ENCODE measurements around the gene PCSK5.
A peak's percentile ranks its signal among the peaks of the same experiment; 100 is the strongest.

PCSK5 gene

DNA sequence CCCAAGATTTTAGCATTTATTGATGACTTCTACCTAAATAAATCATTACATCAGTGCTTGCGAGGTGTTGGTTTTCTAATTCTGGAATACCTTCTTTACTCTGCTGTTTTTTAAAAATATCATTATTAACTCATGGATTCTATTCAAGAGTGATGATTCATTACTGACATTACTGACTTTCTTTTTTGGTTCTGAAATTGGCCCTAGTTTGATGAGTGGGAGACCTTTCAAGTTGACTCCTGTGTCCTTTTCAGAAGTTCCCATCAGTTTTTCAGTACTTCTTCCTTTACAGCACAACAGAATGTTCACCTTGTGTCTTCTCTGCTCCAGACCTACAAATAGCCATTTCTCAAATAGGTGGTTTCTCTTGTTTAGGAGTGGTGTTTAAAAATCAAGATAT, 114.1 kb downstream of the PCSK5 start:
- DNase-seq (ENCODE audit: low read depth in 2 of 2) = no peak

DNA sequence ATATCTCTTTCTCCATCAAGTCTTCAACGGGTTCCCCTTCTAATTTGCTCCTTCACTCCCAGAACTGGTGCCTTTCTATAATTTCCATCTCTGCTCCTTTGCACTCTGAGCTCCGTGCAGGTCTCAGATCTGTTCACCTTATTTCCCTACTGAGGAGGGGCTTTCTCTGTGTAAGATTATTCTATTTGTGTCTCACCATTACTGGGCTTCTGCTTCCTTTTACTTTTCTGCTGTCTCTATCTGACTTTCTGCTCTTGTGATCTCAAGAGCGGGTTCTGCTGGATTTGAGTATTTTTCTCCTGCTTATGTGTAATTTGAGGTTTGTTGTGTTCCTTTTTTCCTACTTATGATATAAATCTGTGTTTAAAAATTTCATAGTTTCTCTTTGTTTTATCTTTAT, 117.5 kb downstream of the PCSK5 start:
- no peak for DNase-seq (ENCODE audit: low read depth in 2 of 2)

DNA sequence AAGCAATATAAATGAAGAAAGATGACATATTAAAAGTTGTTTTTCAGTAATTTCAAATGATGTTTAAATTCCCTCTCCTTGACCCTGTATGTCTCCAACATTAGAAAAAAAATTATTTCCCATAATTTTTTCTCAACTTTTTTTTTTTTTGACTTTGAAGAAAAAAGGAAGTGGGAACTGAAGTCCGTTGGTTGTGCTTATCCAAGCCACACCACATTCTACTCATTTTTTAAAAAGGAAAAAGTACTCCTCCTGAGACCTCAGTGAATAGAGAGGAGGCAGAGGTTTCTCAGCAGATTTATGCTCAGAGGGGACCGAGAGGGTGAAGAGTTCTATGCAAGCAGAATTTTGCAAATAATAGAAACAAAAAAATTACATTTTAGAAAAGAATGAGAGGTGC, 123.3 kb downstream of the PCSK5 start:
- DNase-seq (ENCODE audit: low read depth in 2 of 2) = no peak

DNA sequence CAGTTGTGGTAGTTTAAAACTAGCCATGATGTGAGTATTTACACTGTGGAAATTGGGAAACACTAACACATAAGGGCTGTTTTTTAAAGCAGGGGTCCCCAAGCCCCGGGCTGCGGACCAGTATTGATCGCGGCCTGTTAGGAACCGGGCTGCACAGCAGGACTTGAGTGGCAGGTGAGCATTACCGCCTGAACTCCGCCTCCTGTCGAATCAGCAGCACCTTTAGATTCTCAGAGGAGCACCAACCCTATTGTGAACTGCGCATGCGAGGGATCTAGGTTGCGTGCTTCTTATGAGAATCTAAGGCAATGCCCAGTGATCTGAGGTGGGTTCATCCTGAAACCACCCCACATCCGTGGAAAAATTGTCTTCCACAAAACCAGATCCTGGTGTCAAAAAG, 127.8 kb downstream of the PCSK5 start:
- no peak for DNase-seq (ENCODE audit: low read depth in 2 of 2)

DNA sequence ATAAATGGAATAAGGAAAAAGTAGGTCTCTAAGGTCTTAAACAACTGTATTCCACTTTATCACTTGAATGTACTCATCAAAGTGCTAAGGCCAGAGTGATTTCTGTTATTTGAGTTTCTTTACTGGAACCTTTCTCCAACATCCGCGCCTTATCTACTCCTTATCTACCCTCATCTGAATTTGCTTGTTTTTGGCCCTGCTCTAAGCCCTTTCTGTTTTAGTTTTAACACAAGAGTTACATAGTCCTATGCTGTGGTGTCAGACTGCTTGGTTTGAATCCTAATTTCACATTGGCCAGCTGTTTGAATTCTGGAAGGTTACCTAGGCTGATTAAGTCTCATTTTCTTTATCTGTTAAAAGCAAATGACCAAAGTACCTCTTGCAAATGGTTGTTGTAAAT, 128.3 kb downstream of the PCSK5 start:
- DNase-seq (ENCODE audit: low read depth in 2 of 2) = no peak

DNA sequence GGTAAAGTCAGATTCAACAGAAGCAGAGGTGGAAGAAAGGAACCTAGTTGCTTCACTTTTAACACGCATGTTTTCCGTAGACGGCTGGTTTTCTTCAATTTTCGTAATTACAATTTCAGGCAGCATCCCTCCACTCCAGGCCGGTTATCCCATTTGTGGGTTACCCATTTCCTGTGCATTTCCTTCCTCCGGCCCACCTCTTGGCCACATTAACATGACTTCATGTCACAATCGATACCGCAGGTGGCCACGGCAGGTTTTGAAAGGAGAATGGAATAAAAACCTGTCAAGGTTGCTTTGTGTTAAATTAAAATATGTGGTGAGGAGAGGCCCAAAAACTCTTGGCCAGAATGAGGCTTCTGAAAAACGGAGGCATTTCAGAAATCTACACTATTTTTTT, 130.2 kb downstream of the PCSK5 start:
- no peak for DNase-seq (ENCODE audit: low read depth in 2 of 2)

DNA sequence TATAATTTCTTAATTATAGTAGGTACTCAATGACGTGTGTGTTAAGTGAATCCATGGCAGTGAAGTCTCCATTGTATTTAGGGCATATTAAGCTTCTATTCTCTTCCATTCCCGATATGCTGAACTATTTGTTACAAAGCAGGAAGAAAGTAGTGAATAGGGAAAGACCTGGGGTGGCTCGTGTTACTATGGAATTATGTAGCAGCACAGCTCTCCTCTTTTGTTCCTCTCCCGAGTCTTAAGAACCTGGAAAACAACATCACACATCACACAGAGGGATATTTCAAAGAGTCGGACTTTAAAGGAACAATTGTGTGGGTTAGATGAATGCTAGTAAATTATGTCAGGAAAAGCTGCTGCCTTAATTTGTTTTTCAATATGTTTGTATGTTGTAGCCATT, 131.8 kb downstream of the PCSK5 start:
- no peak for DNase-seq (ENCODE audit: low read depth in 2 of 2)

DNA sequence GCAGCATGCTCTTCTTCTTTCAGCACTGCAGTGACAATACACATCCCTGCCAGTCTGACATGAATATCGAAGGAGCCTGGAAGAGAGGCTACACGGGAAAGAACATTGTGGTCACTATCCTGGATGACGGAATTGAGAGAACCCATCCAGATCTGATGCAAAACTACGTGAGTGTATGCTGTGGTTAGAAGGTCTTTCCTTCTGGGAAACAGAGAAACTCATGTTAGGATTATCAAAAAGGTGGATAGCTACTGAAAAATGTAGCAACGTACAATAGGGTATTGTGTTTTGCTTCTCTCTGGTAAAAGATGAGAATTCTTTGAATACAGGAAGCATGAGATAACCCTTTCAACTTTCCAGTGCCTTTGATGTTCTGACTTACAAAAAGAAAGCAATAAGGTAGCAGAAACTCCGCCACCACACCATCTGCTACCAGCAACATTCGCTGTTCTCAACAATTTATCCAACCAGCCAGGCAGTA, 133.3 kb downstream of the PCSK5 start:
- no peak for DNase-seq (ENCODE audit: low read depth in 2 of 2)

DNA sequence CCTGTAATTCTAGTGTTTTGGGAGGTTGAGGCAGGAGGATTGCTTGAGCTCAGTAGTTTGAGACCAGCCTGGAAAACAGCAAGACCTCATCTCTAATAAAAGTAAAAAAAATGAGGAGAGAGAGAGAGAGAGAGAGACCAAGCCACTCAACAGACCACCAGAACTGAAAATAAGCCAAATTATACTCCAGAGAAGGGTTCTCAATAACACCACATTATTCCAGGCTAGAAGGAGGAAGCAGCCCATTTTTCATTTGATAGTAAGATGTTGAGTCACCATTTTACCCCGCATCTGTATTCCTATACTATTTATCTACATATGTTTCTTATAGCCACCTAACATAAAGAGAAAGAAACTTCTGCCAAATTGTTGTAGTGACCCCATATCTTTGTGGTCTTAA, 134.8 kb downstream of the PCSK5 start:
- DNase-seq (ENCODE audit: low read depth in 2 of 2) = no peak

DNA sequence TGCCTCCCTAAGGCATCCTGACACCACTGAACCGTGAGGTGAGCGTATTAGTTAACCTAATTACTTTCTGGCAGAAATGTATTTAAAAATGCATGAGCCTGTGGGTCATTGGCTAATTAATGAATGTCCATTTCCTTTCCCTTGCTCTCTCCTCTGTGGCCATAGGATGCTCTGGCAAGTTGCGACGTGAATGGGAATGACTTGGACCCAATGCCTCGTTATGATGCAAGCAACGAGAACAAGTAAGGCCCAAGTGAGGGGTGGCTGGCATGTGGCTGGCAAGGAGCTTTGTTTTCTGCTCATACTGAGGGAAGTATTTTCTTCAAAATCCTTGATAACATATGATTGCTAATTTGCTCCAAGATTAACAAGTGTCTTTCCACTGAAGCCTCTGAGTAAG, 136.3 kb downstream of the PCSK5 start:
- DNase-seq (ENCODE audit: low read depth in 2 of 2) = no peak

DNA sequence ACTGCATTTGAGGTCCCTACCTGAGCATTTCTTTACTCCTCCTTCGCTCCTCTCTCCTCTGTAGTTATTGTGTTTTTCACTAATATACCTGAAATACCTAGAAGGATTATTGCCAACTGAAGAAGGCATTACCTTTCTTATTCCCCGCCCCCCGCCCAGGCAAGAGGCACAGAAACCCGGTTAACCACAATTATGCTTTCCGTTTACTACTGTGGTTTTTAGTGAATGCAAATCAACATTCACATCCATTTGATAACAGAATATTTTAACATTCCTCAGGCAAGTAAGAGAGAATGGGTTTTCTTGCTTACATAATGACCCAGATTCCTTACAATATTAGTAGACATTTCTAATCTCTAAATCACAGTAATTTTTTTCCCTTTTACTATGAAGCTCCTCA, 136.9 kb downstream of the PCSK5 start:
- DNase-seq (ENCODE audit: low read depth in 2 of 2) = no peak

DNA sequence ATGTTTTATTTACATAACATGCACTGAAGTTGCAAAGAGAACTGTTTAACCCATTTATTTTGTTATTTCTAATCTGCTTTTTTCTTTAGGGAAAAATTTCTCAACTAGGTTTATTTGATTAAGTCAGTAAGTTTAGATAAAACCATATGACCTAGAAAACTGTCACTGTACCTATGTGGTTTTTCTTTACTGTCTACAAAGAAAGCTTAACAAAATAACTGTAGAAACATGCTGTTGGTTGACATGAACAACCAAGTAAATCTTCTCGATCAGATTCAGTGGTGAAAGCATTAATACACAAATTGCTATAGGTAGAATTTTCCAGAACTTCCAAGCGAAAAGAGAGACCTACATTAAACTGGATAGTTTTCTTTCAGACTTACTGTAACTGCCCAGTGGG, 137.4 kb downstream of the PCSK5 start:
- no peak for DNase-seq (ENCODE audit: low read depth in 2 of 2)

DNA sequence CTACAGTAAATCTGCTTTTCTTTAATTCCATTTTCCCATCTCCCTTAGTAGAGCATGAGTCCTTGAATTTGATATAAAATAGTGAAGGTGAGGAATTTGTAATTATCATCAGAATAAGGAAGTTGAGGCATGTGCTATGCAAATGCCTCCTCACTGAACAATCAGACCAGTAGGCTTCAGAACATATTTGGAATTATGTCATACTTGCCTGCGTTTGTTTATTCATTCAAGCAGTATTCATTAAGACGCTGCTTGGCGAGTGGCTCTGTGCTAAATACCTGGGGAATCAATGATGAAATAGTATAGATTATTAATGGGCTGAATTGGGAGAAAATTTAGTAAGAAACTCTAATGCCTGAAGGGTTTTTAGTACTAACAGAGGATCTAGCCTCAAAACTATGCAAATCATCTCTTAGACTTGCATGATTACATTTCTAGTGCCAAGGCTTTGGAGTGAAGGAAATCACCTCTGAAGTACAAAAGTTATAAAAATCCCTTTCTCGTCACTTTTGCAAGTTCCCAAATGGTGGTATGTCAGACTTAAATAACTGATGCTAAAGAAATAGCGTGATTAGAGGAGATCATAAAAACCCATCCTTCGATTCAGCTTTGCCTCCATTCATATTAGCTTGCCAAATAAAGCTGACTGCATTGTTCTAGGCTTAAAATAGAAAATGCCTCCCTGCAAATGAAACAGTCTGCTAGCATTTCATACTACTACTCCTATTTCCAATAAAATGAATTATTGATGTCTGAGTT, 141.7 kb downstream of the PCSK5 start:
- DNase-seq (ENCODE audit: low read depth in 2 of 2) = no peak

DNA sequence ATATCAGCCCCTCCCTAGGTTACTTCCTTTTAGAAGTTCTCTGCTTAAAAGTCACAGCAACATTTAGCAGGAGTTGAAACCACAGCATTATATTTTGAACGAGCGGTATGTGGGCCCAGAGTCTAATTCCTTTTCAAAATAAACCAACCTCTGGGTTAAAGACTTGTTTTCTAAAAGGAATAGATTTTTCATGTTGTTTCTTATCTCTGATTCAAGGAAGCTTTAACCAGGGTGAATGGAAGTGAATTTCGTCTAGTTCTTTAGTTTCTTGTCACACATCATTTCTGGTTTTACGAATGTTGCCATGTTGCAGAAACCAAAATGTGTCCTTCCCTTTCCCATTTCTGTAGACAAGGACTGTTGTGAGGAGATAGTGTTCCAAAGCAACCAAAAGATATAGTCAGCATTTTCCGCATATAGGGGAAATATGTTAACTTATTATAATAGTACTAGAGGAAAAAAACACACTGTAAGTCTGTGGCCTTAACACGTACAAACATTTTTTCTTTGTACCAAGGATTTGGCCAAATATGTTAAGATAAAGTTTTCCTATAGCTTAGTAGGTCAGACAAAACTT, 142.4 kb downstream of the PCSK5 start:
- DNase-seq (ENCODE audit: low read depth in 2 of 2) = no peak

DNA sequence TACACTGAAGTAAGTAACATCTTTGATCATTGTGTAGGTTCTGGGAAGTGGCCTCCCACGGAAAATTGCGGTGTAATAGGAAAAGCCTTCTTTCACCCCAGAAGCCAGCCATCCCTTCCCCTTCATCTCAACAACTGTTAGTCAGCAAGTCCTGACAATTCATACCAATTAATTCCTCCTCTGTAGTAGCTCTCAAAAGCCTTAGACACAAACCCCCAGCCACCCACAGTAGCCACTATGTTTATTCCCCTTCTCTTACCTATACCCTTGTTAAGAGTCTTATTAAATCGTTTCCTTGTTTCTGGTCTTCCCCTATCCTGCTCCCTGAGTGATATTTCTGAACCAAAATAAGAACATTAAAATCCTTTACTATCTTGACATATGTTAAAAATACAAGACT, 143.6 kb downstream of the PCSK5 start:
- DNase-seq (ENCODE audit: low read depth in 2 of 2) = no peak

DNA sequence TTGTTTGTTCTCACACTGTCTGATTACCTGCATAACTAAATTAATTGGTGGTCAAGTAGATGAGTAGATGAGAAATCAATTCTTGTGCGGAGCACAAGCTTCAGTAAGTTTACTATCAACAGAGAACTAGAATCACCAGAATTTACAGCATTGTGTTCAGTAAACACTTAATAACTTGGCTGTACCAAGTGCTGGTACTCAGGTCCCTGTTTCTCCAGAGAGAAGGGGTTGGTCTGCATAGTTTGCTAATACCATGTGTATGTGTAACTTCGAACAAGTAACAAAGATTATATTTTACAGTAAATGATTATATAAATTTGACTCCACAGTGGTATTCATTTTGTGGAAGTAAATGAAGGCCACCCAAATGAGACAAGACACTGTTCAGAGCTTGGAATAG, 146.3 kb downstream of the PCSK5 start:
- no peak for DNase-seq (ENCODE audit: low read depth in 2 of 2)

DNA sequence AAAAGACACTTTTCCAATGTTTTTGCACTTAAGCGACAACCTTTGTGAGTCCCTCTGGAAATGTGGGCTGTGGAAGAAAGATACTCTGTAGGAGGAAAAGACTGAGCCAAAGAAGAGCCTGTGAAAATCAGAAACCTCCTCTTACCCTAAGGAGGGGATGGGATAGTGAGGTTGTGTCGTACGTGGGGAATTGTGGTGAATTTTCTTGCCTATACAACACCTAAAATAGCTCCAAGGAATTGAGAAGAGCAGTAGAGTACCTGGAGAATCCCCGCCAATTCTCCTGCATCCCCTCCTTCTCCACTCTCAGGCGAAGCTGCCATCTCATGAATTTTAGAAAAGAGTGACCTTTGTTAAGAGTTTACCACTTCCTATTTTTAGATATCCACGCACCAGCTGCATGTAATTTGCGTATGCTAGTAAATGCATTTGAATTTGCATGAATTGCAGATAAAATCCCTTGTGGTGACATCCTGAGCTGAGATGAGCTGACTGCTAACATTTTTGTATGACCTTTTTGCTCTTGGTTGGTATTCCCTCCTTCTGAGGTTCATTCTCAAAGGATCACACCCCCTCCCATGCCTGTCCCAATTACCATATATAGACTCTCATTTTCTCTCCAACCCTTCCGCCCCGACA, 147.2 kb downstream of the PCSK5 start:
- DNase-seq (ENCODE audit: low read depth in 2 of 2) = no peak

DNA sequence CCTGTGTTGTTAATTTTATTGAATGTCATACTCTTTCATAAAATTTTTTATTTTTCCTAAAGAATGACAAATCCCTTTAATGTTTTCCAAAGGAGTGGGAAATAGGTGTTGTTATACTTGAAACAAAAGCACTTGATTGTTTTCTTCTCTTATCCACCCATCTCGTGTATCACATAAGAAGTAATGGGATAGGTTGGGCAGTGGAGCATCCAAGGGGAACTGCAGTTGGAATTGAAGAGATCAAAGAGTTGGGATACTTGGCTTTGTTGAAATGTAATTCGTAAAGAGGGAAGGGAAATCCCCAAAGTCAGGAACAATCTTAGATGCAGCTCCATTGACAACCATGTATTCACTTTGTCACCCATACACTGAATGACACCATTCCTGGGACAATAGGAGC, 148.0 kb downstream of the PCSK5 start:
- no peak for DNase-seq (ENCODE audit: low read depth in 2 of 2)

DNA sequence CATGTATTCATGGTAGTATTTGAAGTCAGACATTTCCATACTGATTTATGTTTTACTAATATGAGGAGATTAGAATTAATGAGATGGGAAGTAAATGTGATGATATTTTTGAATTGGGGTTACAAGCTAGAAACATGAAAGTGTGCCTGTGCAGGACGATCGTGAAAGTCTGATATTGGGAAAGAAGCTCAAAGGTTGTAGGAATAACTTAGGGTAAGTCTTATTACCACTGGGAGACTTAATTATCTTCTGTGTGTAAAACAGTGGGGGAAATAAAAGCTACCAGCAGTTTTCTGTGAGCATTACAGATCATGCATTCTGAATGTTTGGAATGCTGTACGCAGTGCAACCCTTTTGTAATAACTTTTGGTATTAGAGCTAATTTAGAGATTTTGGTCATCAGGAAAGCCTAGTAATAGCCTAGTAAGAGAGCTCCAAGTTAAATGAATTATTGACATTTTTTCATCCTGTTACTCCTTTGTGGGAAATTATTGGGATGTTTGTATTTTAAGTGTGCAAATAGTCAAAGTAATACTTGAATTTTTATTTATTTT, 153.9 kb downstream of the PCSK5 start:
- peak; percentile 57 to 59 for DNase-seq (ENCODE audit: low read depth in 2 of 2)

DNA sequence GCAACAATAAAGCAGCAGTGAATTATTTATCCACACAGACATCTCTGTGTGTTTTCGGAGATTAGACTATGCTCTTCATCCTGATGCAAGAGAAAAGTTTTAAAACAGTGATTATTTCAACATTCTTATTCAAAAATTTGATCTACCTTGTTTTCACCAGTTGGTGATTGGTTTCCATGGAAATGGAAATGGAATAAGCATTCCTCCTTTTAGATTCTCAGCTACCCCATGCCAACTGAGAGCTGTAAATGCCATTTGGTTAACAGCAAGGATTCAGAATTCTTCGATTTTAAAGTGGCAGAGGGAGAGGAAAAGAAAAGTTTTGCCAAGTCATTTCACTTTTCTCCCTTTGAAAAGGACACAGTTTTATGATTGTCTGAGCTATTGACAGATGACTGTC, 154.7 kb downstream of the PCSK5 start:
- no peak for DNase-seq (ENCODE audit: low read depth in 2 of 2)

DNA sequence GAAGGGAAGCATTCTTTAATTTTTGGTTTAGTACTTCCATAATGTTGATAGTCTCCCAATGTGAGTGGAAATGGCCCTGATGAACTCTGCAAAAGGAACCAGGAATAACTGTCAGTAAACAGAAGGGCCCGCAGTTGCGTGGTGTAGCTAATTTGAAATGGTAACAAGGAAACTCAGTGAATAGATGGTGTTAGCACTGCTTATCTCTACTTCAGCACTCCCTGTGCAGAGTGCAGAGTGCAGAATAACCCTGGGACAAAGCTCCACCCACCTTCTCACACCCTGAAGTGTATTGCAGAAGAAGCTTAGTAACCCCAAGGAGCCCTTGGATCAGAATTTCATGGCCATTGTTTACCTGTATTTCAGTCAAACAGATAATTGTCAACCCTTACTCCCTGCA, 158.9 kb downstream of the PCSK5 start:
- DNase-seq (ENCODE audit: low read depth in 2 of 2) = no peak

DNA sequence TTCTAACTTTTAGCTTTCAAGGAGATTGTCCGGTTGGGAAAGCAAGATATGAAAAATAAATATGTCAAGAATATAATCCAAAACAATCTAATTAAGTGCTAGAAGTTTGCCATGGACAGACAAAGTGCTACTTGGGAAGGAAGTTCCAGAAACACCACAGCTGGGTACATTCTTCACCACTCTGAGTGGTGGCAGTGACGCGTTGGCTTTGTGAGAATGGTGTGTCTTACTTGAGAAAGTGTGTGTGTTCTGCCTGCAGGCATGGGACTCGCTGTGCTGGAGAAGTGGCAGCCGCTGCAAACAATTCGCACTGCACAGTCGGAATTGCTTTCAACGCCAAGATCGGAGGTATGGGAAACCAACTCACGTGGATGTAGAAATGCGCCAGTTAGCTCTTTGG, 177.2 kb downstream of the PCSK5 start:
- no peak for DNase-seq (ENCODE audit: low read depth in 2 of 2)

DNA sequence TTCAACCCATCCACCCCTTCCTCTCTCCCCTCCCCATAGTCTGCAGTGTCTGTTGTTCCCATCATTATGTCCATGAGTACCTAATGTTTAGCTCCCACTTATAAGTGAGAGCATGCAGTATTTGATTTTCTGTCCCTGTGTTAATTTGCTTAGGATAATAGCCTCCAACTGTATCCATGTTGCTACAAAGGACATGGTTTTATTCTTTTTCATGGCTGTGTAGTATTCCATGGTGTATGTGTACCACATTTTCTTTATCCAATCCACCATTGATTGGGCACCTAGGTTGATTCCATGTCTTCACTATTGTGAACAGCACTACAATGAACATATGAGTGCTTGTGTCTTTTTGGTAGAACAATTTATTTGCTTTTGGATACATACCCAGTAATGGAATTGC, 187.1 kb downstream of the PCSK5 start:
- DNase-seq (ENCODE audit: low read depth in 2 of 2) = no peak
